Stimulated activated CD4-positive, alpha-beta T cell treated with anti-CD3 and anti-CD28 coated beads, Interleukin-12 subunit alpha, Interleukin-12 subunit beta, amount 100 ng/mL, for 4 hours (primary cell): Measurements from ENCODE around the gene GFAP.

Experiments used
- DNase-seq: peaks from one replicate; pipeline ENCODE4 v3.0.0-alpha.2; 2020

GFAP gene

GRCh38 chr17:44912763-44913544, 2.3 kb downstream of the GFAP start:
- DNase-seq: no peak

- peak; percentile 40 for DNase-seq
Observed at GRCh38 chr17:44911133-44912001, 3.9 kb downstream of the GFAP start.

GRCh38 chr17:44910231-44911106, 4.8 kb downstream of the GFAP start:
- DNase-seq: no peak

GRCh38 chr17:44909681-44910144, 5.6 kb downstream of the GFAP start:
- no peak for DNase-seq

GRCh38 chr17:44908761-44909326, 6.5 kb downstream of the GFAP start:
- DNase-seq: no peak

GRCh38 chr17:44907729-44908470, 7.4 kb downstream of the GFAP start:
- DNase-seq: no peak

- DNase-seq: no peak
Observed at GRCh38 chr17:44906763-44907728, 8.3 kb downstream of the GFAP start.

GRCh38 chr17:44906010-44906646, 9.2 kb downstream of the GFAP start:
- DNase-seq: no peak

GRCh38 chr17:44905006-44906000, 10.0 kb downstream of the GFAP start:
- DNase-seq: no peak

GRCh38 chr17:44904001-44904984, 11.0 kb downstream of the GFAP start:
- no peak for DNase-seq

- no peak for DNase-seq
Observed at GRCh38 chr17:44903012-44903685, 12.2 kb downstream of the GFAP start.

GRCh38 chr17:44902135-44902760, 13.1 kb downstream of the GFAP start:
- no peak for DNase-seq

- no peak for DNase-seq
Observed at GRCh38 chr17:44901411-44901921, 13.8 kb downstream of the GFAP start.

- DNase-seq: no peak
Observed at GRCh38 chr17:44900894-44901293, 14.4 kb downstream of the GFAP start.

GRCh38 chr17:44899074-44899782, 16.1 kb downstream of the GFAP start, which contains the start of gene EFTUD2:
Gene EFTUD2 (minus strand): TSS chr17:44899445. CDS start chr17:44894521, 4,924 bp downstream.
- DNase-seq: peak; percentile 91
